Neural crest cell (in vitro differentiated cells): Measurements from ENCODE around the gene CSRNP3. TPM values are rescaled to one million over a fixed set of nuclear protein-coding genes. Genes with fewer than 3 reads are reported as not detected.

Experiments
- DNase-seq: peaks from one replicate; pipeline ENCODE4 v3.0.0; 2021; ENCODE audit warnings: low read depth, mixed read lengths, low spot score
- H3K27ac Mint-ChIP-seq: one replicate; pipeline ENCODE4 v1.8.0; 2021; ENCODE audit warnings: mild to moderate bottlenecking, mixed read lengths; ENCODE audit not compliant: unreplicated experiment
- H3K27me3 Mint-ChIP-seq: 2 replicates; pipeline ENCODE4 v1.8.0; 2021; ENCODE audit warnings: low read depth, mild to moderate bottlenecking, mixed read lengths
- H3K36me3 Mint-ChIP-seq: 2 replicates; pipeline ENCODE4 v1.8.0; 2021; ENCODE audit warnings: low read depth, mild to moderate bottlenecking, mixed read lengths
- H3K4me1 Mint-ChIP-seq: 2 replicates; pipeline ENCODE4 v1.8.0; 2021; ENCODE audit warnings: mixed read lengths
- H3K4me3 Mint-ChIP-seq: one replicate; pipeline ENCODE4 v1.8.0; 2021; ENCODE audit warnings: mild to moderate bottlenecking, mixed read lengths
- H3K9me3 Mint-ChIP-seq: 2 replicates; pipeline ENCODE4 v1.8.0; 2021; ENCODE audit warnings: mixed read lengths
- total RNA-seq: library from RNA; stranded (reverse); gene quantifications from 2 replicates; pipeline ENCODE4 v1.2.1, GENCODE V29; 2021
- TF ChIP-seq, protein P1 (sequence below): fragments of 200-600 bp; sonication (generic); conservative IDR thresholded peaks from 2 replicates; pipeline ENCODE4 v1.5.0; 2021; ENCODE audit warnings: antibody characterized with exemption, mild to moderate bottlenecking

CSRNP3 gene
- total RNA-seq, 1 donor from 2014 or later, result 28.4 TPM

DNA sequence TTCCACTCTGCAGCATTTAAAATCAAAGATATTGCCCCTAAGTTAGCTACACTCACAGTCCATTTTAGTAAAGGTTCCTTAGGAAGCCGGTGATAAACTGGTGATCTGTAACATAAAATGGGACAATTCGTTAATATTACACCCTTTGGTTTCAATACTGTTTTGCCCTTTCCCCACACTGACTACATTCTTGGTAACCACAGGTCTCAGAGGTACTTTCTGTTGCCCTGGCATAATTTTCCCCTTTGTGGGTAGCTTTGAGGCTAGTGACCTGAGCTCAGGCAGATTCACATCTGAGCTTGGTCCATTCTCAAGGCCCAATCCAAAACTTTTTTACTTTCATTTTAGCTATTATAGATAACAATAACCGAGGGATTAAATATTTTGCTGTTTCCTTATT is 32.9 kb upstream of the CSRNP3 start:
- TF ChIP-seq, protein P1, sequence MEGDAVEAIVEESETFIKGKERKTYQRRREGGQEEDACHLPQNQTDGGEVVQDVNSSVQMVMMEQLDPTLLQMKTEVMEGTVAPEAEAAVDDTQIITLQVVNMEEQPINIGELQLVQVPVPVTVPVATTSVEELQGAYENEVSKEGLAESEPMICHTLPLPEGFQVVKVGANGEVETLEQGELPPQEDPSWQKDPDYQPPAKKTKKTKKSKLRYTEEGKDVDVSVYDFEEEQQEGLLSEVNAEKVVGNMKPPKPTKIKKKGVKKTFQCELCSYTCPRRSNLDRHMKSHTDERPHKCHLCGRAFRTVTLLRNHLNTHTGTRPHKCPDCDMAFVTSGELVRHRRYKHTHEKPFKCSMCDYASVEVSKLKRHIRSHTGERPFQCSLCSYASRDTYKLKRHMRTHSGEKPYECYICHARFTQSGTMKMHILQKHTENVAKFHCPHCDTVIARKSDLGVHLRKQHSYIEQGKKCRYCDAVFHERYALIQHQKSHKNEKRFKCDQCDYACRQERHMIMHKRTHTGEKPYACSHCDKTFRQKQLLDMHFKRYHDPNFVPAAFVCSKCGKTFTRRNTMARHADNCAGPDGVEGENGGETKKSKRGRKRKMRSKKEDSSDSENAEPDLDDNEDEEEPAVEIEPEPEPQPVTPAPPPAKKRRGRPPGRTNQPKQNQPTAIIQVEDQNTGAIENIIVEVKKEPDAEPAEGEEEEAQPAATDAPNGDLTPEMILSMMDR, result no peak
- peaks cover 18% of the 10 kb centered on the region for H3K4me1 Mint-ChIP-seq
- no peak for DNase-seq
- no peaks in the 10 kb centered on the region for H3K36me3 Mint-ChIP-seq
- no peak overlapping the region for H3K27ac Mint-ChIP-seq
- H3K4me3 Mint-ChIP-seq, result no peak overlapping the region
- no peaks in the 10 kb centered on the region for H3K9me3 Mint-ChIP-seq
- H3K27me3 Mint-ChIP-seq, result no peaks in the 10 kb centered on the region

DNA sequence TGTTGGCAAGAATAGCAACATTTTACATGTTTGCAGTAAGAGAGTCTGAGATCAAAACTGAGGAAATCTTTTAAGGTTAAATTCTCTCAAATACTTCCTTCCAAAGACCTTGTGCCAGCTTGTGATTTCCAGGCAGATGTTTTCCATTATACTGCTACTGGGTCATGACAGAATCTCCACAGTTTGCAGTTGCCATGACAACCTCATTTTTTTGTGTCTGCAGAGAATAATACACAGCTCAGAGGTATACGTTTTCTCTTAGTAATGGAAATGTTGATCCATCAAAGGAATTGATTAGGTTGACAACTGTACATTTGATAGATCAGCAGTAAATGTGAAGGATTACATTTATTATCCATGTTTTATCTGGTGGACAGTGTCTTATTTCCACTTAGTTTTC is 29.1 kb upstream of the CSRNP3 start:
- H3K27ac Mint-ChIP-seq, result peak overlapping the region; percentile 15
- H3K4me3 Mint-ChIP-seq, result no peak overlapping the region
- DNase-seq, result no peak
- H3K36me3 Mint-ChIP-seq, result no peaks in the 10 kb centered on the region
- H3K27me3 Mint-ChIP-seq, result no peaks in the 10 kb centered on the region
- TF ChIP-seq, protein P1, result no peak
- H3K4me1 Mint-ChIP-seq, result peaks cover 24% of the 10 kb centered on the region
- H3K9me3 Mint-ChIP-seq, result peaks cover 2% of the 10 kb centered on the region

DNA sequence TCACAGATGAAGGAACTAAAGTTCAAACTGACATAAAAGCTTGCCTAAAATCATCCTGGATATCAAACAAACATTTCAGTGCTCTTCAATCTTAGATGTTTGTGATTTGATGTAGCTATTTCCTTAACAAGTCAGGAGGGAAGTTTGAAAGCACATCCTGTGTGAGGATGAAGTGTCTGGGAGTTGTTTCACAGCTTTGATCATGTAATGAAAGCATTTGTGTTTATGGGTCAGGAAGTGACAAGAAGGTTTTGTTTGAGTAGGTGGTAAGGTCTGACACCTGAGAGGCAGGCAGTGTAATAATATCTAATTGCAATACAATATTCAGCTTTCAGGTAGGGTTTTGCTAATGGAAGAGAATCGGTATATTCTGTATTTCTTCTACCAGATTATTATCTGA is 26.0 kb upstream of the CSRNP3 start:
- Mint-ChIP-seq H3K27ac (no peak overlapping the region), H3K9me3 (peaks cover 4% of the 10 kb centered on the region)

GRCh38 chr2:165448406-165448805 is 21.1 kb upstream of the CSRNP3 start:
- no peak overlapping the region for H3K4me3 Mint-ChIP-seq
- peaks cover 3% of the 10 kb centered on the region for H3K4me1 Mint-ChIP-seq
- H3K36me3 Mint-ChIP-seq, result no peaks in the 10 kb centered on the region
- H3K27ac Mint-ChIP-seq, result no peak overlapping the region
- peaks cover 7% of the 10 kb centered on the region for H3K9me3 Mint-ChIP-seq
- no peaks in the 10 kb centered on the region for H3K27me3 Mint-ChIP-seq
- TF ChIP-seq, protein P1, result no peak
- no peak for DNase-seq

More for the DNA sequence above, 26.0 kb upstream of the CSRNP3 start:
- TF ChIP-seq, protein P1, result no peak
- Mint-ChIP-seq H3K4me3 (no peak overlapping the region), H3K4me1 (peaks cover 21% of the 10 kb centered on the region), H3K36me3 (no peaks in the 10 kb centered on the region), H3K27me3 (no peaks in the 10 kb centered on the region)
- no peak for DNase-seq

DNA sequence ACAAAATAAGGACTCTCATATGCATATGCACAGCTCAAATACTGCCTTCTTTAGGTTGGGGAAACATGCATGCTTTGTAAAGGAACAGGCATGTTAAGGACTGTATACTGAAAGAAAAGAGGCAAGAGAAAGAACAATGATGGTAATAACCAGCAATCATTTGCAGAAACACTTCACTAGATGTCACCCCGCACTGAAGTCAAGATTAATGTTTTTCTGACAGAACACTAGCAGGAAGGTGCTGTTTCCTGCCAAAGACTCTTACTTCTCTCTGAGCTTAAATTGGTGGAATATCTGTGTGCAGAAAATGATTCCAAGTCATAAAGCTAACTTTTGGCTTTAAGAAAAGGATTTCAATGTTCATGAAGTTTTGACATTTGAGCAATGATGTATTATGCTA is 19.3 kb upstream of the CSRNP3 start:
- peaks cover 7% of the 10 kb centered on the region for H3K9me3 Mint-ChIP-seq
- peaks cover 2% of the 10 kb centered on the region for H3K36me3 Mint-ChIP-seq
- TF ChIP-seq, protein P1, result no peak
- no peak for DNase-seq
- H3K4me3 Mint-ChIP-seq, result no peak overlapping the region
- H3K27ac Mint-ChIP-seq, result no peak overlapping the region
- no peaks in the 10 kb centered on the region for H3K4me1 Mint-ChIP-seq
- H3K27me3 Mint-ChIP-seq, result no peaks in the 10 kb centered on the region

DNA sequence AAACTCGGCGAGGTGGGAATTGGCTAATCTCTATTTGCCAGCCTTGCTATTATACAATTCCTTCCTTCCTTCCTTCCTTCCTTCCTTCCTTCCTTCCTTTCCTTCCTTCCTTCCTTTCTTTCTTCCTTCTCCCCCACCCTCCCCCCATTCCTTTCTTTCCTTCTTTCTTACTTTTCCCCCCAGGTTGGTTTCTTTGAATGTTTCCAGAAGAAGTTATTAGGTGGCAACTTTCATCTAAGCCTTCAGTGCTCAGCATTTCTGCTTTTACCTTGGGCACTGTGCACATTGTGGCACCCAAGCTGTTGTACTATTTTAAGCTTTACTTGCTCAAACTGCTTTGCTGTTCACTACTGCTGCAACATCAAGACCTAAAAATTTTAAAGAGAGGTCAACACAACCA is 17.2 kb upstream of the CSRNP3 start:
- peaks cover 6% of the 10 kb centered on the region for H3K9me3 Mint-ChIP-seq
- TF ChIP-seq, protein P1, result no peak
- peaks cover 2% of the 10 kb centered on the region for H3K36me3 Mint-ChIP-seq
- no peak for DNase-seq
- no peak overlapping the region for H3K4me3 Mint-ChIP-seq
- H3K27me3 Mint-ChIP-seq, result no peaks in the 10 kb centered on the region
- H3K4me1 Mint-ChIP-seq, result no peaks in the 10 kb centered on the region
- H3K27ac Mint-ChIP-seq, result no peak overlapping the region
